Small intestine (tissue), 7 donors: ENCODE data around the gene SCNN1B. TPM values are rescaled to one million over a fixed set of nuclear protein-coding genes. Genes with fewer than 3 reads are reported as not detected.

Experiments
- DNase-seq, 2 donors: peaks; one replicate each; pipeline versions ENCODE4 v3.0.0 to v3.0.0-alpha.2; 2013
- FAIRE-seq: peaks from 2 replicates; lab custom pipeline; 2012; peaks lifted over from hg19 to GRCh38; lab: Jason Lieb, UNC
- H3K27ac ChIP-seq, 3 donors: one replicate each; pipeline ENCODE4 v1.5.1; 2013; ENCODE audit warnings: low read length in 2 of 3, mild to moderate bottlenecking in 2 of 3, control low read depth in 1 of 3, inconsistent platforms in 1 of 3, low read depth in 1 of 3, moderate library complexity in 1 of 3
- H3K27me3 ChIP-seq, 3 donors: one replicate each; pipeline ENCODE4 v1.6.1; 2013; ENCODE audit warnings: low read length in 3 of 3, inconsistent platforms in 1 of 3; ENCODE audit not compliant: control insufficient read depth in 3 of 3, insufficient read depth in 3 of 3
- H3K36me3 ChIP-seq, 3 donors: one replicate each; pipeline ENCODE4 v1.6.1; 2013; ENCODE audit warnings: low read length in 3 of 3, inconsistent platforms in 1 of 3, low read depth in 1 of 3, mild to moderate bottlenecking in 1 of 3, moderate library complexity in 1 of 3; ENCODE audit not compliant: control insufficient read depth in 3 of 3, insufficient read depth in 2 of 3
- H3K4me1 ChIP-seq, 3 donors: one replicate each; pipeline ENCODE4 v1.6.1; 2013; ENCODE audit warnings: low read length in 2 of 3, inconsistent platforms in 1 of 3, low read depth in 1 of 3, mild to moderate bottlenecking in 1 of 3, moderate library complexity in 1 of 3; ENCODE audit not compliant: control insufficient read depth in 3 of 3, insufficient read depth in 2 of 3
- H3K4me3 ChIP-seq, 3 donors: one replicate each; pipeline ENCODE4 v1.5.1; 2013; ENCODE audit warnings: low read length in 3 of 3, control low read depth in 1 of 3, inconsistent platforms in 1 of 3, low read depth in 1 of 3, mild to moderate bottlenecking in 1 of 3, moderate library complexity in 1 of 3
- H3K9me3 ChIP-seq, 2 donors: one replicate each; pipeline ENCODE4 v1.6.1; 2013; ENCODE audit warnings: low read depth in 1 of 2, low read length in 1 of 2; ENCODE audit not compliant: control insufficient read depth in 2 of 2, insufficient read depth in 1 of 2
- WGBS, 3 donors: extraction: QIAGEN DNeasy Blood & Tissue Kit; methylation state at CpG; one replicate each; pipeline ENCODE4 v1.1.7; 2013; 5-methylcytosine and 5-hydroxymethylcytosine counted together
- polyA plus RNA-seq, 4 donors: library from polyadenylated mRNA; stranded (reverse) in 3 of 4; unstranded in 1 of 4; fragments of 200-250 nt in 3 of 4; fragments of 120-200 nt in 1 of 4; gene quantifications; one replicate each; pipeline versions ENCODE4 v1.2.1 to v1.2.3, GENCODE V29; 2013
- donor health status: healthy with polysubstance abuse.
- donor health status: control.
- donor health status: control.
- donor health status: Bipolar disorder and iron deficiency.
- donor health status: healthy.

Gene SCNN1B
- polyA plus RNA-seq, 4 donors = 2.2 to 5.1 TPM; not detected in 2

- Histone ChIP-seq H3K27me3 (peaks cover 0 to 4% (median 0%) of the 10 kb centered on the region in 3 donors), H3K4me3 (no peak overlapping the region), H3K36me3 (no peaks in the 10 kb centered on the region), H3K9me3 (no peaks in the 10 kb centered on the region), H3K27ac (no peak overlapping the region), H3K4me1 (no peaks in the 10 kb centered on the region)
- 55 to 64% (median 60%) methylated on average over 2 of the region's 2 CpGs for WGBS, 3 donors
- DNase-seq (no peak), FAIRE-seq (no peak)
Measured at GRCh38 chr16:23258919-23259237, 43.2 kb upstream of the SCNN1B start.

- Histone ChIP-seq H3K36me3 (no peaks in the 10 kb centered on the region), H3K27me3 (no peaks in the 10 kb centered on the region), H3K4me3 (no peak overlapping the region), H3K9me3 (no peaks in the 10 kb centered on the region), H3K27ac (no peak overlapping the region), H3K4me1 (no peaks in the 10 kb centered on the region)
- 45 to 56% (median 52%) methylated on average over 6 of the region's 6 CpGs for WGBS, 3 donors
- DNase-seq (no peak), FAIRE-seq (no peak)
Measured at GRCh38 chr16:23267647-23268046, 34.5 kb upstream of the SCNN1B start.

- FAIRE-seq (no peak), DNase-seq (no peak)
- Histone ChIP-seq H3K4me1 (no peaks in the 10 kb centered on the region), H3K36me3 (no peaks in the 10 kb centered on the region), H3K9me3 (no peaks in the 10 kb centered on the region), H3K27ac (no peak overlapping the region), H3K27me3 (no peaks in the 10 kb centered on the region), H3K4me3 (no peak overlapping the region)
Measured at GRCh38 chr16:23268561-23268960, 33.5 kb upstream of the SCNN1B start.

GRCh38 chr16:23269248-23269953 is 32.7 kb upstream of the SCNN1B start:
- H3K36me3 ChIP-seq = no peaks in the 10 kb centered on the region
- H3K27ac ChIP-seq = no peak overlapping the region
- no peaks in the 10 kb centered on the region for H3K27me3 ChIP-seq
- FAIRE-seq = no peak
- no peaks in the 10 kb centered on the region for H3K9me3 ChIP-seq
- DNase-seq = no peak
- no peaks in the 10 kb centered on the region for H3K4me1 ChIP-seq
- H3K4me3 ChIP-seq = no peak overlapping the region
- 81 to 88% (median 84%) methylated on average over 6 of the region's 6 CpGs for WGBS, 3 donors

DNA sequence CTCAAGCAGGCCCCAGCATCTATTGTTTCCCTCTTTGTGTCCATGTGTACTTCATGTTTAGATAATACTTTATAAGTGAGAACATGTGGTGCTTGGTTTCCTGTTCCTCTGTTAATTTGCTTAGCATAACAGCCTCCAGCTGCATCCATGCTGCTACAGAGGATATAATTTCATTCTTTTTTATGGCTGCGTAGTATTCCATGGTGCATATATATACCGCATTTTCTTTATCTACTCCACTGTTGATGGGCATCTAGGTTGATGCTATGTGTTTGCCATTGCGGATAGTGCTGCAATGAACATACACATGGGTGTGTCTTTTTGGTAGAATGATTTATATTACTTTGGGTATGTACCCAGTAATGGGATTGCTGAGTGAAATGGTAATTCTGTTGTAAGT is 31.4 kb upstream of the SCNN1B start:
- H3K27me3 ChIP-seq = no peaks in the 10 kb centered on the region
- 95 to 97% (median 95%) methylated on average over 3 of the region's 3 CpGs for WGBS, 3 donors
- DNase-seq (no peak), FAIRE-seq (no peak)
- no peaks in the 10 kb centered on the region for H3K4me1 ChIP-seq
- H3K36me3 ChIP-seq = no peaks in the 10 kb centered on the region
- no peaks in the 10 kb centered on the region for H3K9me3 ChIP-seq
- H3K4me3 ChIP-seq = no peak overlapping the region
- no peak overlapping the region for H3K27ac ChIP-seq

DNA sequence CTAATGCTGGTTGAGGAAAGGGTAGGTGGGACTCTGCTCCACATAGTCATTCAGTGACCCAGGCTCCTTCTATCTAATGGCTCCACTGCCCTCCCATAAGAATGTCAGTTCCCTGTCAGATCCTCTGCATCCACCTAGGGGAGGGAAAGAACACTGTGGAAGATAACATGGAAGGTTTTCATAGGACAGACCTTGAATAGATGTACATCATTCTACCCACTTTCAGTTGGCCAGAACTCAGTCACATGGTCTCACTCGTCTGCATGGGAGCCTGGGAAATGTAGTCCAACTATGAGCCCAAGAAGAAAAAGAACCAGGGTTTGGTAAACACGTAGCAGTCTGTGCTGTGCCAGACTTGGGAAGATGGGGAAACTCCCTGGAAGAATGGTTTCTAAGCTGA is 27.1 kb upstream of the SCNN1B start:
- Histone ChIP-seq H3K27ac (no peak overlapping the region), H3K9me3 (no peaks in the 10 kb centered on the region), H3K27me3 (no peaks in the 10 kb centered on the region), H3K36me3 (no peaks in the 10 kb centered on the region), H3K4me1 (no peaks in the 10 kb centered on the region), H3K4me3 (no peak overlapping the region)
- FAIRE-seq (no peak), DNase-seq (no peak)
- WGBS, 3 donors = 48 to 51% (median 50%) methylated on average over 2 of the region's 2 CpGs

- 58 to 71% (median 61%) methylated on average over 4 of the region's 4 CpGs for WGBS, 3 donors
- Histone ChIP-seq H3K4me3 (no peak overlapping the region), H3K27ac (no peak overlapping the region), H3K36me3 (no peaks in the 10 kb centered on the region), H3K9me3 (no peaks in the 10 kb centered on the region), H3K4me1 (no peaks in the 10 kb centered on the region), H3K27me3 (no peaks in the 10 kb centered on the region)
- FAIRE-seq (no peak), DNase-seq (no peak)
Measured at GRCh38 chr16:23276821-23277220, 25.3 kb upstream of the SCNN1B start.

DNA sequence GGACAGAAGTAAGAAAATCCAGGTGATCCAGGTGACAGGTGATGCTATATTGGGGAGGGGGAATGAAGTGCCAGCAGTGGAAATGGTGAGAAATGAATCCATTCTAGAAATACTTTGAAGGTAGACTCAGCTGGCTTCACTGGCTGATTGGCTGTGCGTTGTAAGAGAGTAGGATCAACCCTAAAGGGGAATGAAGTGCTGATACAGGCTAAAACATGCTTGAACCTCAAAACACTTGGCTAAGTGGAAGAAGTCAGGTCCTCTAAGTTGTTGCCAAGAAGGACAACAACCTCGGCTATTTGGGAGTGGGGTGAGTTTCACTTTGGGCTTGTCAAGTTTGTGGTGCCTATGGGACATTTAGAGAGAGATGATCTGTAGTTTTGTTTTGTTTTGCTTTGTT is 24.1 kb upstream of the SCNN1B start:
- Histone ChIP-seq H3K9me3 (no peaks in the 10 kb centered on the region), H3K27ac (no peak overlapping the region), H3K36me3 (no peaks in the 10 kb centered on the region), H3K4me1 (no peaks in the 10 kb centered on the region), H3K4me3 (no peak overlapping the region), H3K27me3 (no peaks in the 10 kb centered on the region)
- 28 to 56% (median 38%) methylated on average over 2 of the region's 2 CpGs for WGBS, 3 donors
- FAIRE-seq (no peak), DNase-seq (no peak)

DNA sequence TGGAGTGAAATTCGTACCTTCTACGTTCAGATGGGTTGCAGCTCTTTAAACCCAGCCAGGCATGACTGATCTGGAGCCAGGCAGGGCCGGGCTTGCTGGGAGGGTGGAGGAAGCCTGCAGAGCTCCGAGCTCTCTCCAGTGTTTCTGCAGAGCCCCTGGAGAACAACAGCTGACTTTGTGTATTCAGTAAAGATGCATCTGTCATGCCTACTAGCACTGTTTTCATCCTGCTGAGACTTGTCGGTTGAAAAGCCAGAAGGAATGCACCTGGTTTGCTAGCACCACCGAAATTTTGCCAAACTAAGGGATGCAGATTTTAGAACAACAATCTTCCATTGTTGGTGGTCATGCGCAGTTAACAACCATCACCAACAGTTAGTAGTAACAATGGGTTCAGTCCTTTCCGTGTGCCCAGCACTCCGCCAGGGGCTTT is 22.4 kb upstream of the SCNN1B start:
- Histone ChIP-seq H3K4me1 (no peaks in the 10 kb centered on the region), H3K36me3 (no peaks in the 10 kb centered on the region), H3K27ac (no peak overlapping the region), H3K4me3 (no peak overlapping the region), H3K27me3 (no peaks in the 10 kb centered on the region), H3K9me3 (no peaks in the 10 kb centered on the region)
- DNase-seq (no peak), FAIRE-seq (no peak)
- 23 to 43% (median 30%) methylated on average over 9 of the region's 9 CpGs for WGBS, 3 donors
